ENCODE results near the gene MGAT5.

Gene MGAT5

DNA sequence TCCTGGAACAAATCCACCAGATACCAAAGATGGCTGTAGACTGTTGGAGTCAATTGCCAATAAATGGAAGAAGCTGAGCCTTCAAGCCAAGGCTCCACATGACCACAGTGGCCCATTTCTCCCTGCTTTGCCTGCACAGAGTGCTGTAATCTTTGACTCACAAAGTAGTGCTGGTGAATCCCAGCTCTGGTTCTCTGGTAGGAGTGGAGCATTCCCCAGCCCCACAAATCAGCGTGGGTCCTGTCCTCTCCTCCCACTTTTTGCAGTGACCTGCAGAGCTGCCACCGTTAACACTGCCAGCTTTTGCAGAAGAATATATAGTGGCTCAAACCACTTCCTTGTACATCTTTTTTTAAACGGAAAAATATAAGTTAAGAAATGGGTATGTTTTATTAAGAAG lies 93.9 kb downstream of the MGAT5 start:
- no peaks in the 10 kb centered on the region for H3K79me2 ChIP-seq
- no peak overlapping the region for H3K9ac ChIP-seq
- H3K9me3 ChIP-seq (ENCODE audit: control insufficient read depth, low read length) = no peaks in the 10 kb centered on the region
- H3K27ac ChIP-seq = no peak overlapping the region
- H3K4me2 ChIP-seq (ENCODE audit: low read length) = no peak overlapping the region
- no peak overlapping the region for H3K4me3 ChIP-seq (ENCODE audit: low read depth, low read length)
- H2AFZ ChIP-seq = no peak overlapping the region
- no peak for TF ChIP-seq CTCF (IDR thresholded peaks at IDR 0.05)
- H3K36me3 ChIP-seq (ENCODE audit: control insufficient read depth, insufficient read depth, low read length) = no peaks in the 10 kb centered on the region
- H3K27me3 ChIP-seq (ENCODE audit: control insufficient read depth, insufficient read depth, low read length) = no peaks in the 10 kb centered on the region
- no peaks in the 10 kb centered on the region for H3K4me1 ChIP-seq

DNA sequence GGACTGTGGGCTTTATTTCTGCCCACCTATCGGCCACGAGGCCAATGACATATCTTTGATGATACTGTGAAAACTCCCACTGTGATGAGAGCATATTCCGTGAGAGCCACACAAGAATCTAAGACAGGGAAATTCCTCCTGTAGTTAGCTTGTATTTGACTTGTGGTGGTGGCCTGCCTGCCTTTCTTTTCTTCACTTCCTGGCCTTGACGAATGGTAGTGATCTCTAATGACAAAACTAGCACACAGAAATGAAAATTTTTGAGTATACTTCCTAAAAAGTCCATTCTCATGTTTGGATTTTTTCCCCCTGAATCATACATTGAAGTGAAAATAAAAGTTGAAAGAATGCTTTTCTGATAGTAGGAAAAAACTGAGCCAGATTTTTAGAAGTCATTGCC lies 94.4 kb downstream of the MGAT5 start:
- no peak overlapping the region for H3K27ac ChIP-seq
- no peak overlapping the region for H3K9ac ChIP-seq
- H3K4me1 ChIP-seq = no peaks in the 10 kb centered on the region
- H3K27me3 ChIP-seq (ENCODE audit: control insufficient read depth, insufficient read depth, low read length) = no peaks in the 10 kb centered on the region
- H3K4me3 ChIP-seq (ENCODE audit: low read depth, low read length) = no peak overlapping the region
- no peaks in the 10 kb centered on the region for H3K9me3 ChIP-seq (ENCODE audit: control insufficient read depth, low read length)
- no peak overlapping the region for H2AFZ ChIP-seq
- no peak for TF ChIP-seq CTCF (IDR thresholded peaks at IDR 0.05)
- no peaks in the 10 kb centered on the region for H3K79me2 ChIP-seq
- H3K4me2 ChIP-seq (ENCODE audit: low read length) = no peak overlapping the region
- no peaks in the 10 kb centered on the region for H3K36me3 ChIP-seq (ENCODE audit: control insufficient read depth, insufficient read depth, low read length)

- H3K9me3 ChIP-seq (ENCODE audit: control insufficient read depth, low read length) = no peaks in the 10 kb centered on the region
- no peak overlapping the region for H3K9ac ChIP-seq
- no peak overlapping the region for H3K4me3 ChIP-seq (ENCODE audit: low read depth, low read length)
- H3K4me1 ChIP-seq = no peaks in the 10 kb centered on the region
- no peaks in the 10 kb centered on the region for H3K27me3 ChIP-seq (ENCODE audit: control insufficient read depth, insufficient read depth, low read length)
- no peak overlapping the region for H3K4me2 ChIP-seq (ENCODE audit: low read length)
- TF ChIP-seq CTCF (IDR thresholded peaks at IDR 0.05) = no peak
- H3K36me3 ChIP-seq (ENCODE audit: control insufficient read depth, insufficient read depth, low read length) = no peaks in the 10 kb centered on the region
- no peak overlapping the region for H2AFZ ChIP-seq
- H3K27ac ChIP-seq = no peak overlapping the region
- no peaks in the 10 kb centered on the region for H3K79me2 ChIP-seq
Observed at GRCh38 chr2:134348760-134349159, 94.9 kb downstream of the MGAT5 start.

DNA sequence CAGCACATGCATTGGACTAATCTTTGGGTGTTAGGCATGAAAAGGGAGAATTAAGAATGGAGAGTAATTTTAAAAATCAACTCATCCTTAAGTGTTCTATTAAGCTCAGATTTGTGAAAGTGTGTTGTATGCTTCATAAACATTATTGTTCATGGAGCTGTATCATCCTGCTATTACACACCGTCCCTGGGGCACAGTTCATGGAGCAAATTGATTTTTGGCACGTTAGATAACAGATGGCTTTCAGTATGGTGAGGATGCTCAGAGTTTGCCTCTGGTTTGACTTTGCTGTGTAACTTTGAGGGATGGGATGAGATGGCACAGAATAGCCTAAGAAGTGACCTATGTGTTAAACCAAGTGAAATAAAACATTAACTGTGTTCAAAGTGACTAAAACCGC lies 97.1 kb downstream of the MGAT5 start:
- H3K36me3 ChIP-seq (ENCODE audit: control insufficient read depth, insufficient read depth, low read length) = no peaks in the 10 kb centered on the region
- H3K4me3 ChIP-seq (ENCODE audit: low read depth, low read length) = no peak overlapping the region
- H3K9ac ChIP-seq = no peak overlapping the region
- H2AFZ ChIP-seq = no peak overlapping the region
- H3K27ac ChIP-seq = no peak overlapping the region
- no peaks in the 10 kb centered on the region for H3K79me2 ChIP-seq
- TF ChIP-seq CTCF (IDR thresholded peaks at IDR 0.05) = no peak
- H3K4me2 ChIP-seq (ENCODE audit: low read length) = no peak overlapping the region
- no peaks in the 10 kb centered on the region for H3K9me3 ChIP-seq (ENCODE audit: control insufficient read depth, low read length)
- H3K4me1 ChIP-seq = no peaks in the 10 kb centered on the region
- no peaks in the 10 kb centered on the region for H3K27me3 ChIP-seq (ENCODE audit: control insufficient read depth, insufficient read depth, low read length)

GRCh38 chr2:134351899-134352298 lies 98.0 kb downstream of the MGAT5 start:
- Histone ChIP-seq H3K36me3 (ENCODE audit: control insufficient read depth, insufficient read depth, low read length) (no peaks in the 10 kb centered on the region), H3K4me3 (ENCODE audit: low read depth, low read length) (no peak overlapping the region)

More at GRCh38 chr2:134351899-134352298, 98.0 kb downstream of the MGAT5 start:
- Histone ChIP-seq H3K27ac (no peak overlapping the region), H3K9ac (no peak overlapping the region), H3K79me2 (no peaks in the 10 kb centered on the region), H2AFZ (no peak overlapping the region), H3K4me2 (ENCODE audit: low read length) (no peak overlapping the region), H3K27me3 (ENCODE audit: control insufficient read depth, insufficient read depth, low read length) (no peaks in the 10 kb centered on the region), H3K4me1 (no peaks in the 10 kb centered on the region), H3K9me3 (ENCODE audit: control insufficient read depth, low read length) (no peaks in the 10 kb centered on the region)
- no peak for TF ChIP-seq CTCF (IDR thresholded peaks at IDR 0.05)

Data from parathyroid adenoma (tissue), 2 donors.